HG02759 (cell line): ENCODE data around the gene CLEC14A.

Experiments
- ATAC-seq: cut with Tn5 transposase; IDR thresholded peaks from one replicate; pipeline ENCODE4 v1.9.1; 2021; ENCODE audit warnings: mild to moderate bottlenecking, moderate library complexity; ENCODE audit not compliant: unreplicated experiment

Gene CLEC14A

DNA sequence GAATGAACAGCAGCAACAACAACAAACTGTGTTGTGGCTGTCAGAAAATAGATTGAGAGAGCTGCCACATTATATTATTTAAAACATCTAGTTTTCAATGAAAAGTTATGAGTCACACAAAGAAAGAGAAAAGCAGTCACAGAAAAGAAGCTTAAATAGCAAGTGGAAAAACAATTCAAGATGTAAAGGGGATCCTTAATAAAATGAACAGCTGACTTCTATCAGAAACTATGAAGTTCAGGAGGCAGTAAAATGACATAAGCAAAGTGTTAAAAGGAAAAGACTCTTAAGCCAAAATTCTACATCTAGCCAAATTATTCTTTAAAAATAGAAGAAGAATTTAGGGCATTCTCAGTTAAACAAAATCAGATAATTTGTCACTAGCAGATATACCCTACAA is 5.6 kb downstream of the CLEC14A start:
- ATAC-seq = no peak

DNA sequence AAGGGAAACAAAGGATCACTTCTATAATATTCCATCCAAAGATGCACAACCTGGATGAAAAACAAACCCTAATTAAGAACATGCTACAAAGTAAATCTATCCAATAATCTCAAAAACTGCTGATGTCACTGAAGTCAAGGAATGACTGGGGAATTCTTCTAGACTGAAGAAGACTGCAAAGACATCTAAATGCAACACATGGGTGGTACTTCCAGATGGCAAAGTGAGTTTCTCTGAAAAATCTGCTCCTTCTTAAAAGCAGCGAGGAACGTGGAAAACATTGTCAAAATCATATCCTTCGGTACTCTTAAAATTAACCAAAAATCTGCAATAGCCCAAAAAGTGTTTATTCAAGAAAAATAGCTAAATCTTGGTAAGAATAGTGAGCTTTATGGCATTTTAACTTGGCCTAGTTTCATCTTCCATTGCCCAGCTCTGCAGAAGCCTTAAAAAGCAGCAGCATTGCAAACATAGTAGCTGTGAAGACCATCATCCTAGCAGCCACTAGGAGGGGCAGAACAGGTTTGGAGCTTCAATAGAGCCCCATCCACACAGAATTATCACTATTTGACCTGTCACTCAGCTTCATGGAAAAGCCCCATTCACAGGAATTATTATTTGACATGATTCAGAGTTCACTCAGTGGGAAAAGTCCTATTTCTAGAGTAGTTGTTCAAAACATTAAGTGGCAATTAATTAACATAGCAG is 7.4 kb downstream of the CLEC14A start:
- no peak for ATAC-seq

DNA sequence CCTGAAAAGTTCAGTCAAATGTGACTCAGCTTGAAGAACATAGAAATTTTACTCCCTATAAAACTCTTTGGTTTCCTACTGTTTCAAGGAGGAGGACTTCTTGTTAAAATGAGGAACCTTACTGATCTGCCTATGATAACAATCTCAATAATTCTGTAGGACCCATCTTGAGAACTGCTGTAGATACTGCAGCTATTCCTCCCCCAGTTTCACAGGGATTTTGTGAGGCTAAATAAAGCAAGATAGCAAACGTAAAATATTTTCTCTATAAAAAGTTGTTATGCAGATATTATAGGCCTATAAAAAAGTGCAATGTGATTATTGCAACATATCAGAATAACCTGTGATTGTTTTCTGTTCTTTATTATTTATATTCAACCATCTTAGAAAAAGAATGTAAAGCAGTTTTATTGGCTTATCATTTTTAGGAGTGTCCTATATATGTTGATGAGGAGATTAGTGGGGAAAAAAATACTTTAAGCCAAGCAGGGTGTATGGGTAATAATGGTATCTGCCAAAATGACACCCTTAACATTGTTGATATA is 12.1 kb downstream of the CLEC14A start:
- no peak for ATAC-seq

DNA sequence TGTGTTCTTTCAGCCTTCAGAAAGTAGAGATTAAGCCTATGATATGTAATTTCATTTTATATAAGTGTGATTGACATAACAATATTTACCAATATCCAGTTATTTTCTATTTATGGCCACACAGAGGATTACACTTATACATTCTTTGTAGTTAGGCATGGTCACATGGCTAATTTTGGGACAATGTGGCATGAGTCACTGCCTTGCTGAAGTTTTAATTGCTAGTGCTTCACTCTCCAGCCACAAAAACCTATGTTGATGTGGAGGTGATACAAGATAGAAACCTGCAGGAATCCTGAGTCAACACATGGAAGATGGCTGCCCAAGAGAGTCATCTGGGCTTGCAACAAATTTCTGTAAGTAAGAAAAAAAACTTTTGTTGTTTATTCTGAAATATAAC is 17.0 kb downstream of the CLEC14A start:
- no peak for ATAC-seq

DNA sequence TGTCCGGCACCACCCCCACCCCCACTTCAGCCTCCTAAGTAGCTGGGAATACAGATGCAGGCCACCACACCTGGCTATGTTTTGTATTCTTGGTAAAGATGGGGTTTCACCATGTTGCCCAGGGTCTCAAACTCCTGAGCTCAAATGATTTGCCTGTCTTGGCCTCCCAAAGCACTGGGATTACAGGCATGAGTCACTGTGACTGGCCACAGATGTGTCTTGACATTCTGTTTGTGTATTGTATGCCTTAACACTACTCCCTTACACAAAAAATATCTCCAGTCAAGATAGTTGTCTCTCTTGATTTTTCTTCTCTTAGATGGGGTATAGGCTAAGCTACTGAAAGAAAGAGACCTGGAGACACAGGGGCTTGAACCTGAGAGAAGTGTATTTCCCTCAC is 17.6 kb downstream of the CLEC14A start:
- no peak for ATAC-seq

DNA sequence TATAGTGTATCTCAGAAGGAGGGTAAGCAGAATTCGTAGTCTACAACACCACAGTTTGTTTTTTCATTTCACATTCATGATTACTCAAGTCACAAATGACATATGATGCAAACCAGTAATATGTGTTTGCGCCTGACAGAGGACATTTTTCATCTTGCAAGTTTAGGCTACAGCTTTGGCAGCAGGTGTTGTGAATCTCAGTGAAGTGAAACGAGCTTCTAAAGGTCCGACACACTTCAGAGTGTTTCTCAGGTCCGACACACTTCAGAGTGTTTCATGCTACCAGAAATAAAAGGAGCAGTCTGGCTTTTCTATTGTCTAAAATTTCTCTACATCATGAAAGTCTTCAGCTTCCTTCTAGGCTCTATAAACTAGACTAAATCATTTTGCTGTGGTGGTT is 22.7 kb downstream of the CLEC14A start:
- no peak for ATAC-seq

DNA sequence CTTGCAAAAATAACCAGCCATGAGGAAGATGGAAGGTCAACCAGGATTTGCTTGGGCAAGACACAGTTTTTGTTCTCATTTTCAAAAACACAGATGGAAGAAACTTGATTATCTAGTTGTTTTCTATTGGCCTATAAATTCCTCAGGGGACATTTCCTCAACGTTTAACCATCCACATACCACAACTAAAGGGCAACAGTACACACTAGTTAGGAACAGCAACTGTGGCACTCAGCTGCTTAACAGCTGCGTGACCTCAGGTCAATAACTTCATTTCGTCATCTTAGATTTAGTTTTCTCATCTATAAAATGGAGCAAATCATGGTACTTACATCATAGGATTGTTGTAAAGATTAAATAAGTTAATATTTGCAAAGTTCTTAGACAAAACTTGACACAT is 29.5 kb downstream of the CLEC14A start:
- ATAC-seq = no peak

DNA sequence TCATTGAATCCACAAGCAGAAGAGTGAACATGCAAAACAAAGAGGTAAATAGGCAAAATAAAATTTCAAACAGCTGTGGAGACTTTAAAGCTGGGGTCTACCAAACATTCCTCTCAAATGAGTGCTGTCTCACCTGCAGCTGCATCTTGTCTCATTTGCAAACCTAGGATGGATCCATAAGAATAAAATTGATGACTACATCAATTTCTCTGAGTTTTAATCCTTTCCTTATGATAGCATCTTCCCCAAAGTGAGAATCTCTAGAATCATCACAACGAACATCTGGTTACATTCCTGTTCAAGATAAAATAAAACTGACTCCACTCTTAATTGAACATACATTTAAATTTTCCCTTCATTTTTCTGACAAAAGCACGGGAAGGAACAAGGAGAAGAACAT is 29.9 kb downstream of the CLEC14A start:
- no peak for ATAC-seq

DNA sequence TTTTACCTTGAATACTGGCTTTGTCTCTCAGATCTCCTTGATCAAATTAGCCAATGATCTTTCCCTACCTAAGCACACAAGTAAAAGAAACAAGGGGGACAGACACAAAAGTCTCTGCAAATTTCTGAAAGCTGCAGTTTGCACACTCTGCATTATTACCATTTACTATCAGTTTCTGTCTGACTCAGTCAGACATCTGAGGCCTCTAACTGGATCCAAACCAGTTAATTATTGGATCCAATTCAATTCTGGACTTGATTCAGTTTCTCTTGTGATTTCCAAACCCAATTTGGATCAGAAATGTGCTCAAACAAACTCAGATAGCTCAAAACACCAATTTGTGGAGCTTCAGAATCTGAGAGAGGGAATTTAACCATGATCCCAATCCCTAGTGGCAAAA is 31.6 kb downstream of the CLEC14A start:
- ATAC-seq = no peak

DNA sequence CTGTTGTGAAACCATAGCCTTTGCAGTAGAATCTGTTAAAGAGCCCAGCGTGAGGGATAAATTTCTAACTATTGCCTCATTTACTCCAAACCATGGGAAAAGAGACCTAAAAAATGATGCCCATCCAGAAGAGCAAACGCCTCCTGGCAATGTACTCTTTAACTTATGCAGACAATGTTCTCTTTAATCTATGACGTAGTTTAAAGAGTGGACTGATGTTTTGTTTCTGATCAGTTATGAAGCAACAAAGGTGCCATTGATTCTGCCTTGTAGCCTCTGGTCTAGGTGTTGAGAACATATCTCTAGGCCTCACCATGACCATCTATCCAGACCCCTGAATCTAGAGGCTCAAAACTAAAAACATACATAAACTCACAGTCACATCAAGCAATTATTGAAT is 34.8 kb downstream of the CLEC14A start:
- ATAC-seq = no peak

DNA sequence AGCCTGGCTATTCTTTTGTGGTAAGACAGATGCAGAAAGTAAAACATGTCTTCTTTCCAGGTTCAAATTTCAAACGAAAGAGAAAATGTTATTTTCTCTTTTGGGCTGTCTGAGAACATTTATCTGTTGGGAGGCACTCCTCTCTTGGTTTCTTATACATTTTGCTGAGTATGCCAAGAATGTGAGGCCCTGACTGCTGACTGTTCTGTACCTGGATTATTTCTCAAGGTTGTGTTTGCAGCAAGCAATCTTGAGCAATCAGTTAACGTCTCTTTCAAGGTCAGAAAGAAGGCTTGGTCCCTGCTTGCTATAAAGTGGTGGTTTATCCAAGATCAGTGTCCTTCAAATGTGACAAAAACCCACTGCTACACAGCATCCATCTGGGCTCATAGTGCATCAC is 38.3 kb downstream of the CLEC14A start:
- no peak for ATAC-seq

DNA sequence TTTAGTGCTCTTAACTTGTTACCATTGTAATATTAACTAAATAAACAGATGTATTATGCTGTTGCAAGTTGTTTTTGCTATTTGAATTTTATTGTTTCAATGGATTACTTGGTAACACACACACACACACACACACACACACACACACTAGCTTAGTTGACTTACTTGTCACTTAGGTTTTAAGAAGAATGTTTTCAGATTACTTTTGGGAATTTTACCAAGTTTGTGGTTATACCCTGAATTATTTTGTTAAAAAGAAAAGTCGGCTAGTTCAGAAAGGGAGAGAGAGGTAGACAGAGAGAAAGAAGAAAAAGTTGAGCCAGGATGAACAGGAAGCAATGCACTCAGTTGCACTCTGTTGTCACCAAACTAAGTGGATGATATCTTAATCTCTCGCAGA is 42.9 kb downstream of the CLEC14A start:
- no peak for ATAC-seq

DNA sequence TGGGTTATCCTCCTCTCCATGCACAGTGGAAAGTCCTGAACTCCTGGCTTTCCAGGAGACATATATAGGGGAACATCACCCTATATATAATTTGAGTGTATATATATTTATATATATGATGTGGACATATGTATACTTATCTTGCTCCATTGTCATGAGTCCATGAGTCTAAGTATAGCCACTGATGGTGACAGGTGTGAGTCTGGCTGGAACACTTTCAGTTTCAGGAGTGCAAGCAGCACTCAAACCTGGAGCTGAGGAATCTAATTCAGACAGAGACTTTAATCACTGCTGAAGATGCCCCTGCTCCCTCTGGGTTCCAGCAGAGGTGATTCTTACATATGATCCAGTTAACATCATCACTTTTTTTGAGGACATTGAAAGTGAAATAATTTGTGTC is 43.8 kb downstream of the CLEC14A start:
- no peak for ATAC-seq

DNA sequence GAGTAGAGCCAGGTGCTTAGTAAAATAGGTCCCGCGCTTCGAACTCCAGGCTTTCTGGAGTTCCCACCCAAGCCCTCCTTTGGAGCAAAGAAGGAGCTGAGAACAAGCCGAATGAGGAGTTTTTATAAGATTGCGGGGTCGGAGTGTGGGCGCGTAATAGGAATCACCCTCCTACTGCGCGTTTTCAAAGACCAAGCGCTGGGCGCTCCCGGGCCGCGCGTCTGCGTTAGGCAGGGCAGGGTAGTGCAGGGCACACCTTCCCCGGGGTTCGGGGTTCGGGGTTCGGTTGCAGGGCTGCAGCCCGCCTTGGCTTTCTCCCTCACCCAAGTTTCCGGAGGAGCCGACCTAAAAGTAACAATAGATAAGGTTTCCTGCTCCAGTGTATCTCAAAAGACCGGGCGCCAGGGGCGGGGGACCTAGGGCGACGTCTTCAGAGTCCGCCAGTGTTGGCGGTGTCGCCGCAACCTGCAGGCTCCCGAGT is 44.6 kb downstream of the CLEC14A start:
- no peak for ATAC-seq

DNA sequence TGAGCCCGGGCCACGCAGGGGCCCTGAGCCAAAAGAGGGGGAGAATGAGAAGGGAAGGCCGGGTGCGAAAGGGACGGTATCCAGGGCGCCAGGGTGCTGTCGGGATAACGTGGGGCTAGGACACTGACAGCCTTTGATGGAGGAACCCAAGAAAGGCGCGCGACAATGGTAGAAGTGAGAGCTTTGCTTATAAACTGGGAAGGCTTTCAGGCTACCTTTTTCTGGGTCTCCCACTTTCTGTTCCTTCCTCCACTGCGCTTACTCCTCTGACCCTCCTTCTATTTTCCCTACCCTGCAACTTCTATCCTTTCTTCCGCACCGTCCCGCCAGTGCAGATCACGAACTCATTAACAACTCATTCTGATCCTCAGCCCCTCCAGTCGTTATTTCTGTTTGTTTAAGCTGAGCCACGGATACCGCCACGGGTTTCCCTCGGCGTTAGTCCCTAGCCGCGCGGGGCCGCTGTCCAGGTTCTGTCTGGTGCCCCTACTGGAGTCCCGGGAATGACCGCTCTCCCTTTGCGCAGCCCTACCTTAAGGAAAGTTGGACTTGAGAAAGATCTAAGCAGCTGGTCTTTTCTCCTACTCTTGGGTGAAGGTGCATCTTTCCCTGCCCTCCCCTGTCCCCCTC is 45.2 kb downstream of the CLEC14A start:
- no peak for ATAC-seq

DNA sequence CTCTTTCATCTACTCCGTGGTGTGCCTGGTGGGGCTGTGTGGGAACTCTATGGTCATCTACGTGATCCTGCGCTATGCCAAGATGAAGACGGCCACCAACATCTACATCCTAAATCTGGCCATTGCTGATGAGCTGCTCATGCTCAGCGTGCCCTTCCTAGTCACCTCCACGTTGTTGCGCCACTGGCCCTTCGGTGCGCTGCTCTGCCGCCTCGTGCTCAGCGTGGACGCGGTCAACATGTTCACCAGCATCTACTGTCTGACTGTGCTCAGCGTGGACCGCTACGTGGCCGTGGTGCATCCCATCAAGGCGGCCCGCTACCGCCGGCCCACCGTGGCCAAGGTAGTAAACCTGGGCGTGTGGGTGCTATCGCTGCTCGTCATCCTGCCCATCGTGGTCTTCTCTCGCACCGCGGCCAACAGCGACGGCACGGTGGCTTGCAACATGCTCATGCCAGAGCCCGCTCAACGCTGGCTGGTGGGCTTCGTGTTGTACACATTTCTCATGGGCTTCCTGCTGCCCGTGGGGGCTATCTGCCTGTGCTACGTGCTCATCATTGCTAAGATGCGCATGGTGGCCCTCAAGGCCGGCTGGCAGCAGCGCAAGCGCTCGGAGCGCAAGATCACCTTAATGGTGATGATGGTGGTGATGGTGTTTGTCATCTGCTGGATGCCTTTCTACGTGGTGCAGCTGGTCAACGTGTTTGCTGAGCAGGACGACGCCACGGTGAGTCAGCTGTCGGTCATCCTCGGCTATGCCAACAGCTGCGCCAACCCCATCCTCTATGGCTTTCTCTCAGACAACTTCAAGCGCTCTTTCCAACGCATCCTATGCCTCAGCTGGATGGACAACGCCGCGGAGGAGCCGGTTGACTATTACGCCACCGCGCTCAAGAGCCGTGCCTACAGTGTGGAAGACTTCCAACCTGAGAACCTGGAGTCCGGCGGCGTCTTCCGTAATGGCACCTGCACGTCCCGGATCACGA is 46.0 kb downstream of the CLEC14A start:
- no peak for ATAC-seq

DNA sequence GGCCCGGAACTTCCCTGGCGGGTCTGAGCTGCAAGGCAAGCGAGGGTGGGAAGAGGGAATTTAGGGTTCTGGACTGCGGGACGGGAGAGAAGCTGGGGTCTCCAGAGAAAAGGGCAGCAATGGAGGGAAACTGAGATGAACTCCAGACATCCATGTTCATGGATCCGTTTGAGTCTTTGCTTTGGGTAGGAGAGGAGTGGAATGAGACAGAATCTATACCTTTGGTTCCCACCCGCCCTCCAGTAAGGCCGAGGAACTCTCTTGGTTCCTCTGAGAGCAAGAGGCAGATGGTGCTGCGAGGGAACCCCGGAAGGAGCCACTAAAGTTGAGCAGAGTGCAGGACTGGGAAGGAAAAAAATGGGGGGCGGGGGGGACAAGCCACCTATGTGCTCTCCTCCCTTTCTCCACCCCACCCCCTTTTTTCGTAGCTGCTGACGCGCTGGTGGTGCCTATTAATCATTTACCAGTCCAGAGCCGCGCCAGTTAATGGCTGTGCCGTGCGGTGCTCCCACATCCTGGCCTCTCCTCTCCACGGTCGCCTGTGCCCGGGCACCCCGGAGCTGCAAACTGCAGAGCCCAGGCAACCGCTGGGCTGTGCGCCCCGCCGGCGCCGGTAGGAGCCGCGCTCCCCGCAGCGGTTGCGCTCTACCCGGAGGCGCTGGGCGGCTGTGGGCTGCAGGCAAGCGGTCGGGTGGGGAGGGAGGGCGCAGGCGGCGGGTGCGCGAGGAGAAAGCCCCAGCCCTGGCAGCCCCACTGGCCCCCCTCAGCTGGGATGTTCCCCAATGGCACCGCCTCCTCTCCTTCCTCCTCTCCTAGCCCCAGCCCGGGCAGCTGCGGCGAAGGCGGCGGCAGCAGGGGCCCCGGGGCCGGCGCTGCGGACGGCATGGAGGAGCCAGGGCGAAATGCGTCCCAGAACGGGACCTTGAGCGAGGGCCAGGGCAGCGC is 47.0 kb downstream of the CLEC14A start:
- ATAC-seq = no peak

DNA sequence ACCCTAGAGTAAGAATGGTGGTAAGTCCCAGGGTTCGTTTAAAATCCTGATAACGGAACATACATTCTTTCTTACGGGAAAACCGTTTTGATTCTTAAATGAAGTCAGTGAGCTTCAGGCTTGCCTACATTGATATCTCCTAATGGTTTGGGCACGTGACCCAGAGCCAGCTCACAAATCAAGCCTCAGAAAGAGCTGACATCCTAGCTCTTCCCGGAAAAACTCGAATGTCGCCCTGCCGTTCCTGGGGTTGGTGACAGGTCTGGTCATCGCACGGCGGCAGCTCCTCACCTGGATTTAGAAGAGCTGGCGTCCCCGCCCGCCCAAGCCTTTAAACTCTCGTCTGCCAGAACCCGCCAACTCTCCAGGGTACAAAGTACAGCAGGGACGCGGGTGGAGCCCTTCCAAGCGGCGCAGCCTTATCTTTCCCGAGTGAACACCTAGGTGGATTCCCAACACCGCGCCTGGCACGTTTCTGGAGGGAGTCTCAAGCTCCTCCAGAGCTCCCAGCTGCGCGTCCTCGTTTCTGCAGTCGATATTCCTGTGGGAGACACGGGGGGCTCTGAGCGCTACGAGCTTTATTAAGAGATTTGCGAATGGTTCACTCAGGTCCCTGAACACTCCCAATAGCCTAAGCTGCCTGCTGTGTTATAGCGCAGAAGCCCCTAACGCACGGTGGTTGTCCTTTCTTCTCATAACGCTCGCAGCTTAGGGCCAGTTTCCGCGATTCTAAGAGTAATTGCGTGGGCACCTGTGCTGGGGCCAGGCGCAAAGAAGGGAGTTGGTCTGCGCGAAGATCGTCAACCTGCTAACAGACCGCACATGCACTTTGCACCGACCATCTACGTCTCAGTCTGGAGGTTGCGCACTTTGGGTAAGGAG is 47.9 kb downstream of the CLEC14A start, which contains the start of gene SSTR1:
TSS of gene SSTR1 (plus strand) at position 169 of the 882 bp plus-strand sequence. CDS start 1,486 bp downstream, outside the sequence.
- ATAC-seq = no peak

DNA sequence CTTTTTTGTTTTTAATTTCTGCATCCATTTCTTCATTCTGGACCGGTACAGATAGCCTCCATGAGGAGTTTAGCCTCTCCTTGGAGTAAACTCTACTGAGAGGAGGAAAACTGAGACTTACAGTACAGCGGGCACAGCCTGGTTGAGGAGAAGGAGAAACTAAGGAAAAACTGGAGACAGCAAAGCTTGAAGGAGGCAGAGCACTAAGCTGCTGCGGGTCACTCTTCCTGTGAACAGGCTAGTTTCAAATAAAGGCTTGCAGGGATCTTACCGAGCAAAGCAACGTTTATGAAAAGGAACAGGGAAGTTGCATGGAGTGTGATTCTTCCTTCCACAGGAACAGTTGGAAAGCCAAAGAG is 48.5 kb downstream of the CLEC14A start:
- no peak for ATAC-seq
